ENCODE measurements around the gene ERCC6. TPM values are rescaled to one million over a fixed set of nuclear protein-coding genes. Genes with fewer than 3 reads are reported as not detected.

ERCC6 gene
- total RNA-seq, 1 donor from 2014 or later = 11.2 TPM

Other genes starting within 250 kb of the ERCC6 start
- gene C10orf71, start 240.0 kb downstream of the ERCC6 start, total RNA-seq = not detected in 2 replicates
- gene DRGX, start 143.0 kb downstream of the ERCC6 start, total RNA-seq = not detected in 2 replicates
- not detected in 2 replicates for gene SLC18A3, start 71.2 kb upstream of the ERCC6 start, total RNA-seq
- 0.54 and 0.83 TPM in 2 replicates for gene CHAT, start 74.9 kb upstream of the ERCC6 start, total RNA-seq
- gene C10orf53, start 140.5 kb upstream of the ERCC6 start, total RNA-seq = not detected in 2 replicates
- gene OGDHL, start 223.2 kb upstream of the ERCC6 start, total RNA-seq = 1.2 and 2.8 TPM in 2 replicates